BE2C (cell line): Measurements from ENCODE around the gene BNIP3.

ENCODE experiments used
- DNase-seq: peaks from one replicate; pipeline ENCODE4 v3.0.0-alpha.2; 2020
- H3K27me3 ChIP-seq: fragments of 250-450 bp; sonication (Bioruptor Pico); 2 replicates; pipeline ENCODE4 v1.5.1; 2020; ENCODE audit warnings: mild to moderate bottlenecking
- H3K36me3 ChIP-seq: fragments of 250-450 bp; sonication (Bioruptor Pico); 2 replicates; pipeline ENCODE4 v1.5.1; 2020; ENCODE audit warnings: mild to moderate bottlenecking
- H3K4me1 ChIP-seq: fragments of 250-450 bp; sonication (Bioruptor Pico); 2 replicates; pipeline ENCODE4 v1.5.1; 2020
- H3K4me3 ChIP-seq: 2 replicates; pipeline ENCODE4 v1.5.1; 2011; ENCODE audit warnings: low read depth, low read length
- H3K9me3 ChIP-seq: fragments of 250-450 bp; sonication (Bioruptor Pico); 2 replicates; pipeline ENCODE4 v1.5.1; 2020
- CTCF ChIP-seq: IDR thresholded peaks from 2 replicates; pipeline ENCODE4 v1.5.1; 2012; ENCODE audit warnings: mild to moderate bottlenecking, low read depth, low read length

The BNIP3 gene

GRCh38 chr10:132022241-132022640 is 40.5 kb upstream of the BNIP3 start:
- no peaks in the 10 kb centered on the region for H3K36me3 ChIP-seq
- no peak for TF ChIP-seq CTCF
- peaks cover 19% of the 10 kb centered on the region for H3K27me3 ChIP-seq
- no peak overlapping the region for H3K4me3 ChIP-seq
- no peaks in the 10 kb centered on the region for H3K9me3 ChIP-seq
- no peak for DNase-seq
- H3K4me1 ChIP-seq, result no peaks in the 10 kb centered on the region

GRCh38 chr10:132021504-132022143 is 39.9 kb upstream of the BNIP3 start:
- no peak for TF ChIP-seq CTCF
- H3K4me1 ChIP-seq, result no peaks in the 10 kb centered on the region

GRCh38 chr10:132021046-132021445 is 39.3 kb upstream of the BNIP3 start:
- no peak for TF ChIP-seq CTCF
- Histone ChIP-seq H3K4me1 (no peaks in the 10 kb centered on the region), H3K36me3 (no peaks in the 10 kb centered on the region), H3K9me3 (no peaks in the 10 kb centered on the region), H3K27me3 (peaks cover 14% of the 10 kb centered on the region), H3K4me3 (no peak overlapping the region)
- DNase-seq, result no peak

More at GRCh38 chr10:132021504-132022143, 39.9 kb upstream of the BNIP3 start:
- DNase-seq, result no peak
- Histone ChIP-seq H3K36me3 (no peaks in the 10 kb centered on the region), H3K4me3 (no peak overlapping the region), H3K9me3 (no peaks in the 10 kb centered on the region), H3K27me3 (peaks cover 14% of the 10 kb centered on the region)

- no peak for DNase-seq
- Histone ChIP-seq H3K9me3 (no peaks in the 10 kb centered on the region), H3K27me3 (peaks cover 14% of the 10 kb centered on the region), H3K36me3 (no peaks in the 10 kb centered on the region), H3K4me3 (no peak overlapping the region), H3K4me1 (no peaks in the 10 kb centered on the region)
- TF ChIP-seq CTCF, result no peak
Measured at GRCh38 chr10:132020456-132020855, 38.7 kb upstream of the BNIP3 start.

- DNase-seq, result no peak
- Histone ChIP-seq H3K36me3 (no peaks in the 10 kb centered on the region), H3K4me1 (no peaks in the 10 kb centered on the region), H3K4me3 (no peak overlapping the region), H3K27me3 (peaks cover 15% of the 10 kb centered on the region), H3K9me3 (no peaks in the 10 kb centered on the region)
- no peak for TF ChIP-seq CTCF
Measured at GRCh38 chr10:132019366-132019765, 37.6 kb upstream of the BNIP3 start.

GRCh38 chr10:132018446-132018845 is 36.7 kb upstream of the BNIP3 start:
- Histone ChIP-seq H3K4me1 (no peaks in the 10 kb centered on the region), H3K36me3 (no peaks in the 10 kb centered on the region), H3K27me3 (peaks cover 6% of the 10 kb centered on the region), H3K9me3 (no peaks in the 10 kb centered on the region), H3K4me3 (no peak overlapping the region)
- no peak for TF ChIP-seq CTCF
- DNase-seq, result no peak
